Natural killer cell (primary cell): ENCODE data around the gene SDC1. TPM values are rescaled to one million over a fixed set of nuclear protein-coding genes. Genes with fewer than 3 reads are reported as not detected.
"Not testable (repeated sequence)": the region's sequence is repeated elsewhere in the genome, so short reads cannot be mapped to it uniquely, and the experiment has no call there.

Source experiments
- ATAC-seq, 3 donors: fragments of 150-1000 bp in 2 of 3; fragments of 200-7000 bp in 1 of 3; cut with Tn5 transposase; 1 replicate in 1 of 3; 2 replicates in 2 of 3; pipeline ENCODE4 v1.10.0; 2021; ENCODE audit warnings: mild to moderate bottlenecking in 2 of 3, moderate library complexity in 2 of 3
- DNase-seq, 2 donors: peaks; one replicate each; pipeline versions ENCODE4 v3.0.0 to v3.0.0-alpha.2; 2013 to 2021; ENCODE audit warnings: mixed read lengths in 1 of 2
- H3K27ac ChIP-seq: one replicate; pipeline ENCODE4 v1.5.1; 2013; ENCODE audit warnings: mild to moderate bottlenecking, low read length
- H3K27me3 ChIP-seq: one replicate; pipeline ENCODE4 v1.6.1; 2013; ENCODE audit warnings: low read length; ENCODE audit not compliant: control insufficient read depth, insufficient read depth
- H3K36me3 ChIP-seq: one replicate; pipeline ENCODE4 v1.6.1; 2013; ENCODE audit warnings: low read length; ENCODE audit not compliant: control insufficient read depth, insufficient read depth
- H3K4me1 ChIP-seq: one replicate; pipeline ENCODE4 v1.6.1; 2013; ENCODE audit warnings: low read length; ENCODE audit not compliant: control insufficient read depth, insufficient read depth
- H3K4me3 ChIP-seq: one replicate; pipeline ENCODE4 v1.5.1; 2013; ENCODE audit warnings: low read length
- H3K9me3 ChIP-seq: one replicate; pipeline ENCODE4 v1.6.1; 2013; ENCODE audit warnings: low read length; ENCODE audit not compliant: control insufficient read depth, insufficient read depth
- H3K27ac Mint-ChIP-seq, 2 donors: one replicate each; pipeline ENCODE4 v1.8.0; 2022; ENCODE audit warnings: mild to moderate bottlenecking in 2 of 2, mixed read lengths in 2 of 2, moderate library complexity in 1 of 2
- H3K27me3 Mint-ChIP-seq, 2 donors: one replicate each; pipeline ENCODE4 v1.8.0; 2022; ENCODE audit warnings: low read depth in 2 of 2, mixed read lengths in 2 of 2
- H3K36me3 Mint-ChIP-seq: one replicate; pipeline ENCODE4 v1.8.0; 2022; ENCODE audit warnings: mixed read lengths
- H3K4me1 Mint-ChIP-seq, 2 donors: one replicate each; pipeline ENCODE4 v1.8.0; 2022; ENCODE audit warnings: mixed read lengths in 2 of 2
- H3K4me3 Mint-ChIP-seq: one replicate; pipeline ENCODE4 v1.8.0; 2022; ENCODE audit warnings: mild to moderate bottlenecking, moderate library complexity, mixed read lengths
- H3K9me3 Mint-ChIP-seq, 2 donors: one replicate each; pipeline ENCODE4 v1.8.0; 2022; ENCODE audit warnings: mixed read lengths in 2 of 2
- WGBS: methylation state at CpG from one replicate; pipeline ENCODE4 v1.1.7; 2013; ENCODE audit warnings: missing lambda C conversion rate; ENCODE audit not compliant: insufficient coverage; 5-methylcytosine and 5-hydroxymethylcytosine counted together
- intact Hi-C: fragments of 100-400 bp; cut with micrococcal nuclease; formaldehyde crosslinking; loops from one replicate; pipeline ENCODE4 v1.14.2; 2022
- total RNA-seq, 4 donors: library from RNA; stranded (reverse); fragments of 120-200 nt in 1 of 4; gene quantifications; one replicate each; pipeline versions ENCODE4 v1.2.3 to v1.2.4, GENCODE V29; 2013 to 2022
- TF ChIP-seq, protein P1 (sequence below): fragments of 200-600 bp; IDR thresholded peaks from one replicate; pipeline ENCODE4 v1.8.0; 2022; ENCODE audit warnings: antibody characterized with exemption

The SDC1 gene, protein sequence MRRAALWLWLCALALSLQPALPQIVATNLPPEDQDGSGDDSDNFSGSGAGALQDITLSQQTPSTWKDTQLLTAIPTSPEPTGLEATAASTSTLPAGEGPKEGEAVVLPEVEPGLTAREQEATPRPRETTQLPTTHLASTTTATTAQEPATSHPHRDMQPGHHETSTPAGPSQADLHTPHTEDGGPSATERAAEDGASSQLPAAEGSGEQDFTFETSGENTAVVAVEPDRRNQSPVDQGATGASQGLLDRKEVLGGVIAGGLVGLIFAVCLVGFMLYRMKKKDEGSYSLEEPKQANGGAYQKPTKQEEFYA
- under 1 TPM in 1 of 3 donors, not detected in 2; 0.63 TPM for total RNA-seq
- total RNA-seq (2013): 0.07 TPM

DNA sequence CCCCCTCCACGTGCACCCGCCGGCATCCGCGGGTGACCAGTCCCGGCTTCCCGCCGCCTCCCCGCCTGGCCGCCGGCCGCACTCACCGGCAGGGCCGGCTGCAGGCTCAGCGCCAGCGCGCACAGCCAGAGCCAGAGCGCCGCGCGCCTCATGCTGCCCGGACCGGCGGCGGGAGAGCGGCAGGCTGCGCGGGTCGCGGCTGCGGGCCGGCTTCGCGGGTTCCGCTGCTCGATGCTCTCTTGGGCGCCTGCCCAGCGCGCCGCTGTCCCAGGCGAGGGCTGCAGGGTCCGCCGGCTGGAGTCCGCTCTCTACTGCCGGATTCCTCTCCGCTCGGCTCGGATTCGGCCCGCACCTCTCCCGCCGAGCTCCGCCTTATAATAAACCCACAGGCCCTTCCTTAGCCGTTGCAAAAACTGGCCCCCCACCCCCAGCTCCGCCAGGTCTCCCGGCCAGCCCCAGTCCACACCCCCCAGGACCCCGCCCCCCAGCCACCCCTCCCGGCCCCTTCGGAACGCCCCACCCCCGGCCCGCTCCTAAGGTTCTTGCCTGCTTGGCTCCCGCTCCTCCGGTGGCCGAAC, at the start of gene SDC1:
Gene SDC1, minus strand, starts transcription at position 415 of the 578 bp plus-strand sequence. Its CDS starts 263 bp downstream, at position 152.
- Mint-ChIP-seq H3K4me1 (no peaks in the 10 kb centered on the region), H3K4me3 (peak within 1 kb of the TSS; percentile 31), H3K36me3 (no peaks in the 10 kb centered on the region), H3K27ac (no peak within 1 kb of the TSS), H3K9me3 (no peaks in the 10 kb centered on the region), H3K27me3 (peaks cover 43 to 59% of the 10 kb centered on the region in 2 donors)
- Histone ChIP-seq H3K4me1 (peaks cover 15% of the 10 kb centered on the region), H3K36me3 (no peaks in the 10 kb centered on the region), H3K27me3 (peaks cover 15% of the 10 kb centered on the region), H3K27ac (no peak within 1 kb of the TSS), H3K4me3 (no peak within 1 kb of the TSS), H3K9me3 (no peaks in the 10 kb centered on the region)
- DNase-seq (no peak), ATAC-seq (no peak)
- intact Hi-C loops: no loop called here
- TF ChIP-seq, protein P1, sequence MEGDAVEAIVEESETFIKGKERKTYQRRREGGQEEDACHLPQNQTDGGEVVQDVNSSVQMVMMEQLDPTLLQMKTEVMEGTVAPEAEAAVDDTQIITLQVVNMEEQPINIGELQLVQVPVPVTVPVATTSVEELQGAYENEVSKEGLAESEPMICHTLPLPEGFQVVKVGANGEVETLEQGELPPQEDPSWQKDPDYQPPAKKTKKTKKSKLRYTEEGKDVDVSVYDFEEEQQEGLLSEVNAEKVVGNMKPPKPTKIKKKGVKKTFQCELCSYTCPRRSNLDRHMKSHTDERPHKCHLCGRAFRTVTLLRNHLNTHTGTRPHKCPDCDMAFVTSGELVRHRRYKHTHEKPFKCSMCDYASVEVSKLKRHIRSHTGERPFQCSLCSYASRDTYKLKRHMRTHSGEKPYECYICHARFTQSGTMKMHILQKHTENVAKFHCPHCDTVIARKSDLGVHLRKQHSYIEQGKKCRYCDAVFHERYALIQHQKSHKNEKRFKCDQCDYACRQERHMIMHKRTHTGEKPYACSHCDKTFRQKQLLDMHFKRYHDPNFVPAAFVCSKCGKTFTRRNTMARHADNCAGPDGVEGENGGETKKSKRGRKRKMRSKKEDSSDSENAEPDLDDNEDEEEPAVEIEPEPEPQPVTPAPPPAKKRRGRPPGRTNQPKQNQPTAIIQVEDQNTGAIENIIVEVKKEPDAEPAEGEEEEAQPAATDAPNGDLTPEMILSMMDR: no peak
- WGBS: under 1% methylated on average over 58 of the region's 65 CpGs

DNA sequence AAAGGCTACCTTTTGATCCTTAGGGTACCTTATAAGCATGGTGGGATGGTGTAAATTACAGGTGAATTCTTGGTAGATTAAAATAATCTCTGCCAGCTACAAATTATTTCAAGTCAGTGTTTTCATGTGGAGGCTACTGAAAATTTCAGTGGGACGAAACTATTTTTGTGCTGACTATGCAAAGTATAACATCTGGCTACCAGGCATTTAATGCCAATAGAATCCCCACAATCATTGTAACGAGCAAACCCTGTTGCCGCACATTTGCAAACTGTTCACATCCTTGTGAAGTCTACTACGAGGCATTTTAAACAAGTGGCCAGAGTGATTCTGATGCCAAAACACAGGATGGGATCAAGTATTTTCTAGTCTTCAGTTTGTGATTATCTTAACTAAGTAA, 48.1 kb upstream of the SDC1 start:
- H3K9me3 ChIP-seq: no peaks in the 10 kb centered on the region
- intact Hi-C loops: no loop called here
- ATAC-seq (no peak), DNase-seq (no peak)
- H3K9me3 Mint-ChIP-seq: no peaks in the 10 kb centered on the region
- 83% methylated on average over 4 of the region's 4 CpGs for WGBS
- no peaks in the 10 kb centered on the region for H3K27me3 Mint-ChIP-seq
- TF ChIP-seq, protein P1: no peak
- H3K36me3 ChIP-seq: peaks cover 31% of the 10 kb centered on the region
- peaks cover 18 to 24% of the 10 kb centered on the region in 2 donors for H3K4me1 Mint-ChIP-seq
- no peak overlapping the region for H3K27ac ChIP-seq
- no peak overlapping the region for H3K27ac Mint-ChIP-seq
- H3K27me3 ChIP-seq: no peaks in the 10 kb centered on the region
- H3K4me3 ChIP-seq: no peak overlapping the region
- H3K36me3 Mint-ChIP-seq: no peaks in the 10 kb centered on the region
- H3K4me1 ChIP-seq: no peaks in the 10 kb centered on the region
- no peak overlapping the region for H3K4me3 Mint-ChIP-seq

DNA sequence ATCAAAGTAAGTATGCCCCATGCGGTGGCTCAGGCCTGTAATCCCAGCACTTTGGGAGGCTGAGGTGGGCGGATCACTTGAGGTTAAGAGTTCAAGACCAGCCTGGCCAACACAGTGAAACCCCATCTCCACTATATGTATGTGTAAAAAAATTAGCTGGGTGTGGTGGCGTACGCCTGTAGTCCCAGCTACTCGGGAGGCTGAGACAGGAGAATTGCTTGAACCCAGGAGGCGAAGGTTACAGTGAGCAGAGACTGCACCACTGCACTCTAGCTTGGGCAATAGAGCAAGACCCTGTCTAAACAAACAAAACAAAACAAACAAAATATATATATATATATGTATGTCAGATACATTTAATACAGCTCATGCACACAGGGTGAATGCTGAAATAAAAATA, 43.4 kb upstream of the SDC1 start:
- peaks cover 24% of the 10 kb centered on the region for H3K36me3 ChIP-seq
- H3K4me3 ChIP-seq, DNase-seq, H3K36me3 Mint-ChIP-seq, H3K9me3 Mint-ChIP-seq, H3K27me3 Mint-ChIP-seq, H3K27ac ChIP-seq, intact Hi-C loops, H3K4me1 ChIP-seq, H3K4me3 Mint-ChIP-seq, H3K9me3 ChIP-seq, ATAC-seq, H3K27me3 ChIP-seq, H3K27ac Mint-ChIP-seq: not testable (repeated sequence)
- WGBS: 84% methylated on average over 6 of the region's 6 CpGs
- H3K4me1 Mint-ChIP-seq: peaks cover 21 to 23% of the 10 kb centered on the region in 2 donors

DNA sequence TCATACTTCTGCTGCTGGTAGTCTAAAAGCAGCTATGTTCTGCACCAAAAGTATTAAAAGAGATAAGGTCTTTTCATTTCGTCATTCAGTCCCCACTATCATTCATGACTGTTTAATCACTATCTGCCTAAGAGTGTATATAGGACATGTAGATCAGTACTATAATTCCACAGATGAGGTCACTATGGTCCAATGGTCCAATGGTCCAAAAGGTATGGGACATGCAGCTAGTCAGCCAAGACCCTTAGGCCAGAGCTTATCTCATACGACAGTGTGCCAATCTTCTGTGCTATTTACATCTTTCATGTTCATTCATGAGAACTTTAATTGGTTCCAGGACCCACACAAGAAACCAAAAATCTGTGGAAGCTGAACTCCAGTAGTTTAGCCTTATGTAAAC, 42.6 kb upstream of the SDC1 start:
- WGBS: 95% methylated on average over 1 of the region's 2 CpGs
- H3K27ac Mint-ChIP-seq: peak overlapping the region; percentile 4 to 45

More for the DNA sequence above, 42.6 kb upstream of the SDC1 start:
- intact Hi-C loops: no loop called here
- H3K27me3 Mint-ChIP-seq: no peaks in the 10 kb centered on the region
- H3K36me3 Mint-ChIP-seq: no peaks in the 10 kb centered on the region
- H3K4me3 Mint-ChIP-seq: no peak overlapping the region
- H3K27ac ChIP-seq: no peak overlapping the region
- peaks cover 17 to 23% of the 10 kb centered on the region in 2 donors for H3K4me1 Mint-ChIP-seq
- H3K4me1 ChIP-seq: no peaks in the 10 kb centered on the region
- TF ChIP-seq, protein P1: no peak
- H3K27me3 ChIP-seq: no peaks in the 10 kb centered on the region
- ATAC-seq (no peak), DNase-seq (no peak)
- H3K4me3 ChIP-seq: no peak overlapping the region
- no peaks in the 10 kb centered on the region for H3K9me3 ChIP-seq
- H3K36me3 ChIP-seq: peaks cover 24% of the 10 kb centered on the region
- H3K9me3 Mint-ChIP-seq: no peaks in the 10 kb centered on the region
